Esophagus (tissue), 2 donors: ENCODE results near the gene SH3BP1. TPM values are rescaled to one million over a fixed set of nuclear protein-coding genes. Genes with fewer than 3 reads are reported as not detected.

Experiments
- H3K27ac ChIP-seq, 2 donors: one replicate each; pipeline ENCODE4 v1.5.1; 2013; ENCODE audit warnings: low read depth in 2 of 2, mild to moderate bottlenecking in 2 of 2, inconsistent platforms in 1 of 2, low read length in 1 of 2, moderate library complexity in 1 of 2
- H3K27me3 ChIP-seq, 2 donors: one replicate each; pipeline ENCODE4 v1.6.1; 2013; ENCODE audit warnings: low read length in 2 of 2, control low read depth in 1 of 2, mild to moderate bottlenecking in 1 of 2; ENCODE audit not compliant: insufficient read depth in 2 of 2, control insufficient read depth in 1 of 2
- H3K36me3 ChIP-seq, 2 donors: one replicate each; pipeline ENCODE4 v1.6.1; 2013; ENCODE audit warnings: low read length in 1 of 2; ENCODE audit not compliant: control insufficient read depth in 2 of 2, insufficient read depth in 2 of 2
- H3K4me1 ChIP-seq, 2 donors: one replicate each; pipeline ENCODE4 v1.6.1; 2013; ENCODE audit warnings: low read length in 1 of 2; ENCODE audit not compliant: control insufficient read depth in 2 of 2, insufficient read depth in 2 of 2
- H3K4me3 ChIP-seq, 2 donors: one replicate each; pipeline ENCODE4 v1.5.1; 2013; ENCODE audit warnings: low read length in 2 of 2, mild to moderate bottlenecking in 2 of 2, low read depth in 1 of 2, moderate library complexity in 1 of 2
- H3K9me3 ChIP-seq, 2 donors: one replicate each; pipeline ENCODE4 v1.6.1; 2013; ENCODE audit warnings: mild to moderate bottlenecking in 2 of 2, low read depth in 1 of 2, low read length in 1 of 2, moderate library complexity in 1 of 2; ENCODE audit not compliant: control insufficient read depth in 2 of 2, insufficient read depth in 1 of 2
- WGBS, 2 donors: extraction: QIAGEN DNeasy Blood & Tissue Kit; methylation state at CpG; one replicate each; pipeline ENCODE4 v1.1.7; 2013; 5-methylcytosine and 5-hydroxymethylcytosine counted together
- polyA plus RNA-seq, 2 donors: library from polyadenylated mRNA; stranded (reverse); fragments of 200-250 nt; gene quantifications; one replicate each; pipeline ENCODE4 v1.2.3, GENCODE V29; 2013
- donor health status: healthy with polysubstance abuse.
- donor health status: Bipolar disorder and iron deficiency.

Gene SH3BP1
- polyA plus RNA-seq, 2 donors: 39.8 to 42.0 TPM

DNA sequence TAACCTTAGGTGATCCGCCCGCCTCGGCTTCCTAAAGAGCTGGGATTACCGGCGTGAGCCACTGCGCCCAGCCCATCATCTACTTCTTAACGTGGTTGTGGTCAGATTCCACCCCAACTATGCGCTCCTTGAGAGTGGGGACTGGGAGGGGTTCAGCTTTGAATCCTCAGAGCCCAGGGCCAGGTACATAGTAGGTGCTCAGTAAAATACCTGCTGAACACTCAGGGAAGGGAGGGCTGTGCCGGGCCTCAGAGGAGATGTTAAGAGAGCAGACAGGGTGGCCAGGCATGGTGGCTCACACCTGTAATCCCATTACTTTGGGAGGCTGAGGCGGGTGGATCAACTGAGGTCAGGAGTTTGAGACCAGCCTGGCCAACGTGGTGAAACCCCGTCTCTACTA lies 34.8 kb downstream of the SH3BP1 start:
- no peaks in the 10 kb centered on the region for H3K27me3 ChIP-seq
- WGBS, 2 donors: 82 to 86% methylated on average over 12 of the region's 12 CpGs
- H3K4me1 ChIP-seq: peaks cover 0 to 12% of the 10 kb centered on the region in 2 donors
- no peaks in the 10 kb centered on the region for H3K36me3 ChIP-seq
- H3K4me3 ChIP-seq: no peak overlapping the region
- peak overlapping the region; percentile 48 to 69 for H3K27ac ChIP-seq
- no peaks in the 10 kb centered on the region for H3K9me3 ChIP-seq

DNA sequence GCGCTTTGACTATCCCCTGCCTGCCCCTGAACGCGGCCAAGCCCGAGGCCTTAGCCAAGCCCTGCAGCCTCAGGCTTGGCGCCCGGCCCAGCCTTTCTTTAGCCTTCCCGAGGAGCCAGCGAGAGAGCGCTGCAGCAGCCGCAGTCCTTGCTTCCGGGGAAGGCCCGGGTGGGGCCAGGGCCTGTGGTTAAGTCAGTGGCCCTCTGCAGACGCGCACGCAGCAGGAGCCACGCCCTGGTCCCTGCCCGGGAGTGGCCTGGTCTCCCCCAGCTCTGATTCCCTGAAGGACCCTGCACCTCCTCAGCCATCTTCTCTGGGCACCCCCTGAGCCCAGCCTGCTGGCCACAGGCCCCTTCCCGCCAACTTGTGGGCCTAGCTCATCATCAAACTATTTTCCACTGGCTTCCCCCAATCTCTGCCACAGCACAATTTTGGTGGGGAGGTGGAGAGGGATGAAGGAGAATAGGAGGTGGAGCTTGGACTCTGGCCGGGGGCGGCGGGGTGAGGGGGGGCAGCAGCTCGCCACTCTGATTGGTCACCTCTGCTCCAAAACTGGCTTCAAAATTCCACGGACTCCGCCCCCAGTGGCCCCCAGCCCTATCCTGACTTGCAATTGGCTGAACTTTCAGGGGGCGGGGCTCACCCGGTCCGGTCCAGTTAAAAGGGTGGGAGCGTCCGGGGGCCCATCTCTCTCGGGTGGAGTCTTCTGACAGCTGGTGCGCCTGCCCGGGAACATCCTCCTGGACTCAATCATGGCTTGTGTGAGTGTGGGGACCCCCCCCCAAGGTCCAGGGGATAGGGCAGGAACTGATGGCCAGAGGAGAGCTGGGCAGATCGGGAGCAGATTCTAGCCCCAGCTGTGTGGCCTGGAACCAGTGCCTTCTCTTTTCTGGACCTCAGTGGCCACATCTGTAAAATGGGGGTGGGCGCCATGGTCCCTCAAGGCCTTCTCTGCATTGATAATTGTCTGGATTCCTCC lies 35.8 kb downstream of the SH3BP1 start, which contains the start of gene LGALS1:
Gene LGALS1 (plus strand): TSS at position 686 of the 979 bp plus-strand sequence. CDS start 67 bp downstream, at position 753.
- peak within 1 kb of the TSS; percentile 90 to 94 for H3K27ac ChIP-seq
- WGBS, 2 donors: 5 to 10% methylated on average over 31 to 34 of the region's 34 CpGs
- peaks cover 0 to 12% of the 10 kb centered on the region in 2 donors for H3K4me1 ChIP-seq
- H3K9me3 ChIP-seq: no peaks in the 10 kb centered on the region
- no peaks in the 10 kb centered on the region for H3K27me3 ChIP-seq
- H3K4me3 ChIP-seq: peak within 1 kb of the TSS; percentile 38 to 42
- H3K36me3 ChIP-seq: peaks cover 0 to 2% of the 10 kb centered on the region in 2 donors

DNA sequence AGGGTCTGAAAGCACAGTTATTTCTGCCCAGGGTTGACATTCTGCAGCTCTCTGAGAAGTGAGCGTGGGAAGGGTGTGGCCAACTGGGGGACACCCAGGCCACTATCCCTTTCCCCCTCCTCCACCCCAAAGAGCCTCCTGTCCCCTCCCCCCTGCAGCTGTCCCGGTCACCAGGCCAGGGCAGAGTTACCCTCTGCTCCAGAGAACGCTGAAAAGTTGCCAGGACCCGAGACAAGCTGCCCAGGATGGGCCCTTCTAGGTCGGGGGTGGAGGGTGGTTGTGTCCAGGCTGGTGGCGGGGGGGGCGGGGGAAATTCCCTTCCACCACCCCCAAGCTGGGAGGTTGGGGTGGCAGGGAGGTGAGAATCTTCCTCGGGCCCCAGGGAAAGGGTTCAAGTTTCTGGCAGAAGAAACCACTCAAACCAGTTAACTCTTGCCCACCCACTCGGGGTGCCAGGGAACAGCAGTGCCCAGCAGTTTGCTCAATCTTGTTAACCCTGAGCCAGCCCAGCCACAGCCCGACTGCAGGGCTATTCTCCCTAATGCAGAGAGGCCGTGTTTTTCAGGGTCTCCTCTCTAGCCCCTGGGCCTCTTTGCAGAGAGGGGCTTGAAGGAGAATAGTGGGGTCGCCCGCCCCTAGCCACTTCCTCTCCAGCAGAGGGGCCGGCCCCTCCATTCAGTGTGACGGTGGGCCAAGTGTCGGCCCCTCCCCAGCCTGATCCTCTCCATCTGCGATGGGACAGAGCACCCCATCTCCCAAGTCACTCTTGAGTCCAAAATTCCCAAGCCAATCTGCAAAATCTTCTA lies 36.7 kb downstream of the SH3BP1 start:
- H3K36me3 ChIP-seq: peaks cover 0 to 2% of the 10 kb centered on the region in 2 donors
- H3K27me3 ChIP-seq: no peaks in the 10 kb centered on the region
- 11 to 19% methylated on average over 16 to 17 of the region's 17 CpGs for WGBS, 2 donors
- no peaks in the 10 kb centered on the region for H3K9me3 ChIP-seq
- peak overlapping the region; percentile 38 to 42 for H3K4me3 ChIP-seq
- peaks cover 0 to 12% of the 10 kb centered on the region in 2 donors for H3K4me1 ChIP-seq
- H3K27ac ChIP-seq: peak overlapping the region; percentile 90 to 94

DNA sequence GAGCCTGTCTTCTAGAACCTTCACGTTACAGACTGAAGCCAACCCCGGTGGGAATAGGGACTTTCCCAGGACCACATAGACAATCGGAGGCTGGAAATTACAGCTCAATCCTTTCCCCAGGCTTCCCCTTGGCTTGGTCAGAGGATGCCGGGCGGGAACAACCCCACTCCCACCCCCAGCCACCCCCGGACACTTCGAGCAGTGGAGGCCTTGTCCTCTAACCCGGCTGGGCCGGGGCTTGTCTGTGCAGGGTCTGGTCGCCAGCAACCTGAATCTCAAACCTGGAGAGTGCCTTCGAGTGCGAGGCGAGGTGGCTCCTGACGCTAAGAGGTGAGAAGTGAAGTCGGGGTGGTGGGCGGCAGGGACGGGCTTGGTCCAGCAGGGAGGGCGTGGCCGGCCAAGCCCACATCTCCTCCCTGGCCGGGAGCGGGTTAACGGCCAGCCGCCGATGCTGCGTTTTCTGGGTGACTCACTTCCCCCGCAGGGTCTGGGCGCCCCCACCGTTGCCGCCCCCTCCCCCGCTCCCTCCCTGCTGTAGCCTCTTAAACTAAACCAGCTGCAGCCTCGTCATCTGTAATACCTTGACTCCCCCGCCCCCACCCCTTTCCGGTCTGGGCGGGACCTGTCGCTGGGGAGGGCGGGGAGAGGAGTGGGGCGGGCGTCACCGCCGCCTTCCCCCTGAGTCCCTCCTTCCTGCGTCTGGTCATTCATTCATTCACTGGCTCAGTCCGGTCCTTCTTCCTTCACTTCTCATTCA lies 37.4 kb downstream of the SH3BP1 start:
- peak overlapping the region; percentile 38 to 42 for H3K4me3 ChIP-seq
- peak overlapping the region; percentile 90 to 94 for H3K27ac ChIP-seq
- peaks cover 0 to 2% of the 10 kb centered on the region in 2 donors for H3K36me3 ChIP-seq
- no peaks in the 10 kb centered on the region for H3K27me3 ChIP-seq
- H3K9me3 ChIP-seq: no peaks in the 10 kb centered on the region
- peaks cover 0 to 12% of the 10 kb centered on the region in 2 donors for H3K4me1 ChIP-seq
- WGBS, 2 donors: 0 to 2% methylated on average over 28 to 42 of the region's 42 CpGs

DNA sequence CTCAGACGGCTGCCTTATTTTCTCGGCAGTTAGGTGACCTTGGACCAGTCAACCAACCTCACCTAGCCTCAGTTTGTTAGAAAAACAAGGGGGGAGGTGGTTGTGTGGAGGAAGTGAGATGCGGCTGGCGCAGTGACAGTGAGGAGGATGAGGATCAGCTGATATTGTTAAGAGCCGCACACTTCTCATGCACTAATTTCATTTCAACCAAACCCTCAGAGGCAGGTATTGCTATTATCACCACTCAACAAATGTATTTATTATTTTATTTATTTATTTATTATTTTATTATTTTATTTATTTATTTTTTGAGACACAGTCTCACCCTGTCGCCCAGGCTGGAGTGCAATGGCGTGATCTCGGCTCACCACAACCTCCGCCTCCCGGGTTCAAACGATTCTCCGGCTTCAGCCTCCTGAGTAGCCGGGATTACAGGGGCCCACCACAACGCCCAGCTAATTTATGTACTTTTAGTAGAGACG lies 38.1 kb downstream of the SH3BP1 start:
- Histone ChIP-seq H3K27me3 (no peaks in the 10 kb centered on the region), H3K27ac (peak overlapping the region; percentile 78 to 94), H3K36me3 (peaks cover 0 to 2% of the 10 kb centered on the region in 2 donors), H3K4me1 (peaks cover 0 to 12% of the 10 kb centered on the region in 2 donors), H3K4me3 (no peak overlapping the region), H3K9me3 (no peaks in the 10 kb centered on the region)
- WGBS, 2 donors: 51 to 56% methylated on average over 15 of the region's 15 CpGs

DNA sequence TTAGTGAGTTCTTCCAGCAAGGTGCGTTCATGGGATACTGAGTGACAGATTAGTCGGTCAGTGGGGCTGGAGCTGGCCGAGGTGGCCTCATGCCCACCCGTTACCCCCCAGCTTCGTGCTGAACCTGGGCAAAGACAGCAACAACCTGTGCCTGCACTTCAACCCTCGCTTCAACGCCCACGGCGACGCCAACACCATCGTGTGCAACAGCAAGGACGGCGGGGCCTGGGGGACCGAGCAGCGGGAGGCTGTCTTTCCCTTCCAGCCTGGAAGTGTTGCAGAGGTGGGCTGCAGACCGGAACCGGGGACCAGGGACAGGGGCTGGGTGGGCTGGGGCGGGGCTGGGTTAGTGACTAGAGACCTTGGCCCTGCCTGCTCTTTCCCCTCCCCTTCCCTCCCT lies 38.9 kb downstream of the SH3BP1 start:
- no peak overlapping the region for H3K27ac ChIP-seq
- WGBS, 2 donors: 66 to 80% methylated on average over 18 of the region's 18 CpGs
- H3K4me1 ChIP-seq: peaks cover 0 to 12% of the 10 kb centered on the region in 2 donors
- H3K36me3 ChIP-seq: peaks cover 0 to 2% of the 10 kb centered on the region in 2 donors
- no peaks in the 10 kb centered on the region for H3K9me3 ChIP-seq
- no peaks in the 10 kb centered on the region for H3K27me3 ChIP-seq
- no peak overlapping the region for H3K4me3 ChIP-seq

DNA sequence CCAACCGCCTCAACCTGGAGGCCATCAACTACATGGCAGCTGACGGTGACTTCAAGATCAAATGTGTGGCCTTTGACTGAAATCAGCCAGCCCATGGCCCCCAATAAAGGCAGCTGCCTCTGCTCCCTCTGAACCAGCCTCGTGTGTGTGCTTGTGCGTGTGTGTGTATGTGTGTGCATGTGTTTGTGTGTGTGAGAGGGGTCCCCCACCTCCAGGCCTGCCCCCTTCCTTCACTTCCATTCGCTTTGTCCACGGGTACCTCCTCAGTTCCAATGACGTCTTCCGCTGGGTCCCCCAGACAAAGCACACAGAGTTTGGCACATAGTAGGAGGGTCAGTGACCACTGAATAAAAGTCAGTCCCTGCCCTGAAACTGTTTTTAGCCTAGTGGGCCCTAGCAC lies 40.2 kb downstream of the SH3BP1 start:
- Histone ChIP-seq H3K36me3 (peaks cover 0 to 2% of the 10 kb centered on the region in 2 donors), H3K27ac (no peak overlapping the region), H3K9me3 (no peaks in the 10 kb centered on the region), H3K27me3 (no peaks in the 10 kb centered on the region), H3K4me3 (no peak overlapping the region), H3K4me1 (peaks cover 0 to 10% of the 10 kb centered on the region in 2 donors)
- whole genome bisulfite sequencing, 2 donors: 81 to 84% methylated on average over 8 of the region's 8 CpGs

DNA sequence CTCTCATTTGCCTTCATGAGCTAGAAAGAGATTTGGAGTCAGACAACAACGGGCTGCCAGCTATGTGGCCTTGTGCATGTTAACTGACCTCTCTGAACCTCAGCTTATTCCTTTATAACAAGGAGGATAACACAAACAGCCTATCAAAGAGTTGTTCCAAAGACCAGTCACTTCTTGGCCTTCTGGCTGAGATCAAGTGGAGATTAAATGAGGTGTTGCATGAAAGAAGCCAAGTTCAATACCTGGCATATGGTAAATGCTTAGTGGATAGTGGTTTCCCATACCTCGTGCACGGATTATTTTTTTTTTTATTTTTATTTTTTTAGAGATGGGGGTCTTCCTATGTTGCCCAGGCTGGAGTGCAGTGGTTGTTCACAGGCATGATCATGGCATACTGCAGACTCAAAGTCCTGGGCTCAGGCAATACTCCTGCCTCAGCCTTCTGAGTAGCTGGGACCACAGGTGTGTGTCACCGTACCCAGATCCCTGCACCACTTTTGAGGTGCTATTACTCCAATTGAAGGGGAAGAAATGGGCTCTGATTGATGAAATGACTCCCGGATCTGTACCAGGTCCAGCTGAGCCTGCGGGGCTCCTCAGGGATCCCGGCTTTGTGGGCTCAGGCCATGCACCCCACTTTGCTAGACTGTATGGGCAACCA lies 40.9 kb downstream of the SH3BP1 start:
- no peaks in the 10 kb centered on the region for H3K27me3 ChIP-seq
- H3K9me3 ChIP-seq: no peaks in the 10 kb centered on the region
- WGBS, 2 donors: 76% methylated on average over 7 of the region's 7 CpGs
- H3K27ac ChIP-seq: no peak overlapping the region
- peaks cover 0 to 2% of the 10 kb centered on the region in 2 donors for H3K36me3 ChIP-seq
- peaks cover 0 to 5% of the 10 kb centered on the region in 2 donors for H3K4me1 ChIP-seq
- H3K4me3 ChIP-seq: no peak overlapping the region
